ENCODE measurements around the gene C16orf96. TPM values are rescaled to one million over a fixed set of nuclear protein-coding genes. Genes with fewer than 3 reads are reported as not detected.

Gene C16orf96
- total RNA-seq, 2 experiments from 2014 or later: 0.07 to 0.17 TPM

DNA sequence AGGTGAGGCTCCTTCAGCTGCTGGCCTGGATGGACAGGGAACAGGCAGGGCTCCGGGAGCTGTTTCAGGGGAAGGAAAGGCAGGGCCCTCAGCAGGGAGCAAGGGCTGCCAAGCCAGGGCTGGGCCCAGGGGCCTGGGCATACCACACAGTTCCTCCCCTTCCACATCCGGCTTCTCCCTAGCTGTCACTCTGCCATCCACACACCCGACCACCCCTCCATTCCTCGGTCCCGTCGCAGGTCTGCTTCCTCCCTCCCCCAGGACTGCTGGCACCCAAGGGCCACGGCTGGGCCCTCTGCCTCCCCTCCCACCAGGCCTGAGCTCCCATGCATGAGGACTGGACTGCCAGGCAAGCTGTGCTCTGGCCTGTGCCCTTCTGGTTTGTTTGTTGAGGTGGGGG, 41.5 kb upstream of the C16orf96 start:
- ChIA-PET CTCF (interaction anchor here (0.9 to 1.8 kb wide), 8 partner anchors 8 to 442 kb away, joined by 3 to 14 read pairs (median 6); no protein-coding TSS in a partner anchor), POLR2A (interaction anchor here (0.5 to 1.4 kb wide), 4 partner anchors 9 to 192 kb away, joined by 3 to 4 read pairs (median 3); partner anchors contain the start of gene HMOX2)
- H3K9me3 Mint-ChIP-seq: no peaks in the 10 kb centered on the region
- H3K36me3 Mint-ChIP-seq: peaks cover 23% of the 10 kb centered on the region
- intact Hi-C loops (cut with micrococcal nuclease): no loop called here
- peak overlapping the region; percentile 82 for H3K27ac Mint-ChIP-seq
- DNase-seq: no peak
- H3K4me3 Mint-ChIP-seq: no peak overlapping the region
- H3K4me1 Mint-ChIP-seq (ENCODE audit: low read depth): peaks cover 34% of the 10 kb centered on the region
- no peaks in the 10 kb centered on the region for H3K27me3 Mint-ChIP-seq

DNA sequence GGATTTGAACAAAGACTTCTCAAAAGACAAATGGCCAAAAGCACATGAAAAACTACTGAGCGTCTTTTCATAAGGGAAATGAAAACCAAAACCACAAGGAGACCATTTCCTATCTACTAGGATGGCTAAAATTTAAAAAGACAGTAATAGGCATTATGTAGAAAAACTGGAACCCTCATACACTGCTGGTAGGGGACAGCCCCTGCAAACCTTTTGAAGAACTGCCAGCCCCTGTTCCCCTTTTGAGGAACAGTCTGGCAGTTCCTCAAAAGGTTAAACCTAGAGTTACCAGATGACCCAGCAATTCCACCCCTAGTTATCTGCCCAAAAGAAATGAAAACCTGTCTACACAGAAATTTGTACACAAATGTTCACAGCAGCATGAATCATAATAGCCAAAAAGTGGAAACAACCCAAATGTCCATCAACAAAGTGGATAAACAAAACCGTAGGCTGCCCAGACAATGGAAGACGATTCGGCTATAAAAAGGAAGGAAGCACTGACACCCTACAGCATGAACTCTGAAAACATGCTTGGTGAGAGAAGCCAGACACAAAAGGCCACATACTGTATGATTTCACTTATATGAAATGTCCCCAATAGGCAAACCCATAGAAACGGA, 40.4 kb upstream of the C16orf96 start:
- peaks cover 34% of the 10 kb centered on the region for H3K4me1 Mint-ChIP-seq (ENCODE audit: low read depth)
- H3K9me3 Mint-ChIP-seq: no peaks in the 10 kb centered on the region
- no peak for DNase-seq
- no peaks in the 10 kb centered on the region for H3K27me3 Mint-ChIP-seq
- H3K27ac Mint-ChIP-seq: peak overlapping the region; percentile 82
- H3K4me3 Mint-ChIP-seq: no peak overlapping the region
- POLR2A ChIA-PET: interaction anchor here (1.2 kb wide), 1 partner anchor 40 kb away, joined by 3 read pairs; the partner anchor contains the start of gene HMOX2
- H3K36me3 Mint-ChIP-seq: peaks cover 19% of the 10 kb centered on the region
- CTCF ChIA-PET: interaction anchor here (1.3 to 1.8 kb wide), 4 partner anchors 9 to 70 kb away, joined by 3 to 14 read pairs (median 9); no protein-coding TSS in a partner anchor
- intact Hi-C loops (cut with micrococcal nuclease): no loop called here

DNA sequence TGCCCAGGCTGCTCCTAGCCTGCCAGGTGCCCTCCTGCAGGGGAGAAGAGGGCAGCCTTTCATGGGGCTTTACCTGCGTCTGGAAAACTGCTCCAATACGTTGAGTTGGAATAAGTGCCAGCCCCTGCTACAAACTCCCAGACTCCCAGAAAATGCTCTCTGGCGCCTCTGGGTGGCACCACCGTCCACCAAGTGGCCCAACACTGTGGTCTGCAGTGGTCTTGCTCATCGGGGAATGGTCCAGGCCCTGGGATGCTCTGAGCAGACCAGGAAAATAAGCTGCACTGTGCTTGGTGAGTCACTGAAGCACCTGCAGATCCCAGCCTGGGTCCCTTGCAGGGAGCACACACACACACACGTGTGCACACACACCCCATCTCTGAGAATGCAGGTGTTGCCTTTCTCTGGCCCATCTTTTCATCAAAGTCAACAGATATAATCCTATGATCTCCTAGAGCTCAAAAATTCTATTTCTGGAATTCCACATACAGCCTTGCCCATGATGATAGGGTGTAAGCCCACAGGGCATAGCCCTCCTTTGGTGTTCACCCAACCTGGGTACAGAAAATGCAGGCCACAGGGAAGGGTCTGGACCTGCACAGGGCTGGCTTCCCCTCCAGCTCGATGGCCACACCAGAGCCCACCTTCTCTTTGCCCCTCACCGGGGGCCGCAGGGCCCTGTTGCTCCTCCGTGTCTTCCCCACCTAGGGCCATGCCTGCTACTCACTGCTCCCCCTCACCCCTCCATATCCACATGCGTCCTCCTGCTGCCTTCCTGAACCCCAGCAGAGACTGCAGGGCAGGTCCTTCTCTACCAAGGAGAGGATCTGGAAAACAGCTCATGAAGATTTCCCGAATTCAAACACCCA, 38.1 kb upstream of the C16orf96 start:
- ChIA-PET POLR2A (no interaction called here), CTCF (interaction anchor here (0.8 to 3.2 kb wide), 7 partner anchors 10 to 73 kb away, joined by 3 to 14 read pairs (median 4); no protein-coding TSS in a partner anchor)
- H3K36me3 Mint-ChIP-seq: peaks cover 5% of the 10 kb centered on the region
- H3K4me1 Mint-ChIP-seq (ENCODE audit: low read depth): peaks cover 29% of the 10 kb centered on the region
- no peak overlapping the region for H3K27ac Mint-ChIP-seq
- H3K27me3 Mint-ChIP-seq: no peaks in the 10 kb centered on the region
- intact Hi-C loops (cut with micrococcal nuclease): no loop called here
- peak; percentile 29 for DNase-seq
- no peak overlapping the region for H3K4me3 Mint-ChIP-seq
- H3K9me3 Mint-ChIP-seq: no peaks in the 10 kb centered on the region

DNA sequence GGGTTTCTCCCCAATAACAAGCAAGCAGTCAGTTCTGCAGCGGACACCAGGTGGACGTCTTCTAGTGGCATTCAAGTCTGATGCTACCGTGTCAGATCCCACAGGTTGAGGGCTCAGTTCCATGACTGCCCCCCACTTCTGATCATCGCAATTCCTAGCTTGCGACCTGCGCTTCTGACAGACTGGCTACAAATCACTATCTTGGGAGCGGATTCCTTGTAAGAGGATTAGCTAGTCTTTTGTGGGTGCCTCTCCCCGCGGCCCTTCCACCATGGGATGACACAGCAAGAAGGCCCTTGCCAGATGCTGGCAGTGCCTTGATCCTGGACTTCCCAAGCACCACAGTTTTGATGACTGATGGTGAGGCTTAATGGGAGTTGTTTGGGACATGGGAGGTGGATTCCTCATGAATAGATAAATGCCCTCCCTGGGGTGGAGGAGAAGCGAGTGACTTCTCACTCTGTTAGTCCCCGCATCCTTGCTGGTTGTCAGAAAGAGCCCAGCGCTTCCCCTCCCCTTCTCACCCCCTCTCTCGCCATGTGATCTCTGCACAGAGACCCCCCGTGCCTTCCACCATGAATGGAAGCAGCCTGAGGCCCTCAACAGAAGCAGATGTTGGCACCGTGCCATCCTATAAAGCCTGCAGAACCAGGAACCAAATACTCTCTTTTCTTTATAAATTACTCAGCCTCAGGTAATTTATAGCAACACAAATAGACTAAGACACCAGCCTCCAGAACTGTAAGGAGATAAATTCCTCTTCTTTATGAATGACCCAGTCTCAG, 36.7 kb upstream of the C16orf96 start:
- no peak overlapping the region for H3K4me3 Mint-ChIP-seq
- DNase-seq: no peak
- H3K27ac Mint-ChIP-seq: no peak overlapping the region
- POLR2A ChIA-PET: no interaction called here
- CTCF ChIA-PET: interaction anchor here (1.1 to 3.2 kb wide), 5 partner anchors 10 to 66 kb away, joined by 3 to 14 read pairs (median 4); no protein-coding TSS in a partner anchor
- peaks cover 18% of the 10 kb centered on the region for H3K4me1 Mint-ChIP-seq (ENCODE audit: low read depth)
- H3K9me3 Mint-ChIP-seq: no peaks in the 10 kb centered on the region
- no peaks in the 10 kb centered on the region for H3K36me3 Mint-ChIP-seq
- no peaks in the 10 kb centered on the region for H3K27me3 Mint-ChIP-seq
- intact Hi-C loops (cut with micrococcal nuclease): no loop called here

DNA sequence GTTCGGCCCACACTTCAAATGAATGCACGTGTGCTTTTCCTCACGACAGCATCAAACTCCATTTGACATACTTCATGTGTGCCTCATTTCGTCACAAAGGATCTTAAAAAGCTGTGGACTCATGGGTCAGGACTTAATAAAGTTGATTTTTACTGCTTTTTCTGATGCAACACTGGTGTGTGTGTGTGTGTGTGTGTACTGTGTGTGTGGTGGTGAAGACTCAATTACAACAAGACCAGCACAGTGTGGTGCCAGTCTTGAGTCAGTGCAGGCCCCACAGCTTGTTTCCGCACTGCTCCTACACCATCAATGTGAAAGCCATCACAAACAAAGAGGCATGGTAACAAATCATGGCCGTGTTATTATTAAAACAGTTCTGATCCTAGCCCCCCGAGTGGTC, 35.2 kb upstream of the C16orf96 start:
- H3K27me3 Mint-ChIP-seq: no peaks in the 10 kb centered on the region
- CTCF ChIA-PET: no interaction called here
- H3K36me3 Mint-ChIP-seq: no peaks in the 10 kb centered on the region

DNA sequence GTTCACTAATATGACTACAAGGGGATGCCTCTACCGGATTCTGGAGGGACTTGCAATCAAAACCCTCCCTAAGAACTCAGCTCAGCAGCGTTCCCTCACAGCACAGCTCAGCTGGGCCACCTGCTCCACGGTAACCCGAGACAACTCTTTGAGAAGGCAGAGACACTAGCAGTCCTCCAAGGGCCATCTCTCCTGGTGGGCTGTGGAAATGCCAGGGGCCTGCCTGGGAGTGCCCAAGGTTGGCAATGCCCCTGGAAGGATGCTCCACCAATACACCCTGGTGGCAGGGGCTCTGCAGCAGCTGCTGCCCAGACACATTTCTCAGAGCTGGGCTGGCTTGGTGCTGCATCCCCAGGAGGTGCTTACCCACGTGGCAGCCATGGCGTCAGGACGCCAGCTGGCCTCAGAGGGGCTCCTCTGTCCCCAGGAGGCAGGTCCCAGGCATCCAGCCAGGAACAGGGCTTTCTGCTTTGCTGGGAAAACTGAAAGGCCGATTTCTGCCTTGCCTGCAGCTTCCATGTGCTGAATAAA, 34.0 kb upstream of the C16orf96 start:
- POLR2A ChIA-PET: no interaction called here
- H3K4me1 Mint-ChIP-seq (ENCODE audit: low read depth): peaks cover 3% of the 10 kb centered on the region

More for the DNA sequence above, 35.2 kb upstream of the C16orf96 start:
- DNase-seq: no peak
- no peak overlapping the region for H3K27ac Mint-ChIP-seq
- H3K9me3 Mint-ChIP-seq: no peaks in the 10 kb centered on the region
- peaks cover 3% of the 10 kb centered on the region for H3K4me1 Mint-ChIP-seq (ENCODE audit: low read depth)
- POLR2A ChIA-PET: no interaction called here
- intact Hi-C loops (cut with micrococcal nuclease): no loop called here
- H3K4me3 Mint-ChIP-seq: no peak overlapping the region

DNA sequence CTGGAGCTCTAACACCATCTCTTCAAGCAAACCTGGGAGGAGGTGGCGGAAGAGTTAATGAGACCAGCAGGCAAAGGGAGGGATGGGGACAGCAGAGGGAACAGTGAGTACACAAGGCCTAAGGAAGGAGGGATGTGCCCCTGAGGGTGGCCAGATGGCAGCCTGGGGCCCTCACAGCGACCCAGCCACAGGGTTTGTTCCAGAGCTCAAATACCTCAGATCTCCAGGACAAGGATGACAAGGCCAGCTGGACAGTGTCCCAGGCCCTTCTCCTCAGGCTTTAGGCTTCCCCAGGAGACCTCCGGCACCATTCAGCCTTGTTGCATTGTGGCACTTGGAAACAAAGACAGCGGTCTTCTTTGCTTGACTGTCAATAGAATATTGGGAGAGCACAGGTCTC, 32.5 kb upstream of the C16orf96 start:
- intact Hi-C loops (cut with micrococcal nuclease): no loop called here
- H3K27ac Mint-ChIP-seq: no peak overlapping the region
- ChIA-PET POLR2A (no interaction called here), CTCF (interaction anchor here (0.8 to 1.9 kb wide), 3 partner anchors 13 to 25 kb away, joined by 3 to 5 read pairs (median 4); no protein-coding TSS in a partner anchor)
- DNase-seq: no peak
- H3K36me3 Mint-ChIP-seq: no peaks in the 10 kb centered on the region
- no peak overlapping the region for H3K4me3 Mint-ChIP-seq
- no peaks in the 10 kb centered on the region for H3K9me3 Mint-ChIP-seq
- no peaks in the 10 kb centered on the region for H3K27me3 Mint-ChIP-seq
- H3K4me1 Mint-ChIP-seq (ENCODE audit: low read depth): peaks cover 7% of the 10 kb centered on the region

More for the DNA sequence above, 34.0 kb upstream of the C16orf96 start:
- Mint-ChIP-seq H3K9me3 (no peaks in the 10 kb centered on the region), H3K36me3 (no peaks in the 10 kb centered on the region), H3K27me3 (no peaks in the 10 kb centered on the region), H3K27ac (no peak overlapping the region), H3K4me3 (no peak overlapping the region)
- CTCF ChIA-PET: no interaction called here
- intact Hi-C loops (cut with micrococcal nuclease): no loop called here
- DNase-seq: no peak

DNA sequence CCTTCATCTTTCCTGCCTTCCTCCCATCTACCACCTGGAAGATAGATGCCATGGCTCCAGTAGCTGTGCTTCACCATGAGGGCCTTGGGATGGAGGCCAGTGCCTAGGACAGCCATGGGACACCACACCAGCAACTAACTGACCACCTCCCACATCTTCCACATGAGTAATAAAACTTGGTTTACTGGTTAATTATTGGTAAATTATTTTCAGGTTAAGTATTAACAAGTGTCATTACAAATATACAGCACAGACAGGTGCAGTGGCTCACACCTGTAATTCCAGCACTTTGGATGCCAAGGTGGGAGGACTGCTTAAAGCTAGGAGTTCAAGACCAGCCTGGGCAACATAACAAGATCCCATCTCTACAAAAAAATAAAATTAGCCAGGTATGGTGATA, 31.6 kb upstream of the C16orf96 start:
- Mint-ChIP-seq H3K4me1 (ENCODE audit: low read depth) (peaks cover 15% of the 10 kb centered on the region), H3K27me3 (no peaks in the 10 kb centered on the region), H3K27ac (no peak overlapping the region), H3K9me3 (no peaks in the 10 kb centered on the region), H3K4me3 (no peak overlapping the region), H3K36me3 (no peaks in the 10 kb centered on the region)
- intact Hi-C loops (cut with micrococcal nuclease): no loop called here
- CTCF ChIA-PET: interaction anchor here (0.8 to 1.9 kb wide), 4 partner anchors 12 to 61 kb away, joined by 3 to 5 read pairs (median 4); no protein-coding TSS in a partner anchor
- POLR2A ChIA-PET: interaction anchor here (1.3 kb wide), 1 partner anchor 11 kb away, joined by 3 read pairs; no protein-coding TSS in a partner anchor
- DNase-seq: no peak

DNA sequence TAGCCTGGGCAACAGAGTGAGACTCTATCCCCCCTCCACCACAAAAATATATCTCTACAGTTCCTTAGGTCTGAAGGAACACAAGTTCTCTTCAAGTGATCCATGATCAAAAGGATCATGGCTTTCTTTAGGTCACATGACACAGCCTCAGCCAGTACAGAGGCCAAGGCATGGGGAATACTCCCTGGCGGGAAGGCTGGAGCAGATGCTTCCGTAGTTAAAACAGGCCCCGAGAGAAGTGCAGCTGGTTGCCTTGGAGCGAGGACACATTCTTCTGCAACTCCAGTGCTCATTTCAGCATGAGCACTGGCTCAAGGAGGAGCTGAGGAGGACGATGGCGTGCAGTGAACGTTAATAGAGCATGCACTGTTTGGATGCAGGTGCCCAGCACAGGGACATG, 31.1 kb upstream of the C16orf96 start:
- H3K4me3 Mint-ChIP-seq: no peak overlapping the region
- H3K9me3 Mint-ChIP-seq: no peaks in the 10 kb centered on the region
- no peaks in the 10 kb centered on the region for H3K27me3 Mint-ChIP-seq
- H3K36me3 Mint-ChIP-seq: no peaks in the 10 kb centered on the region
- no peak overlapping the region for H3K27ac Mint-ChIP-seq
- intact Hi-C loops (cut with micrococcal nuclease): no loop called here
- H3K4me1 Mint-ChIP-seq (ENCODE audit: low read depth): peaks cover 20% of the 10 kb centered on the region
- no peak for DNase-seq
- CTCF ChIA-PET: interaction anchor here (1.0 to 1.9 kb wide), 2 partner anchors 23 to 61 kb away, joined by 3 to 5 read pairs; no protein-coding TSS in a partner anchor
- POLR2A ChIA-PET: interaction anchor here (1.3 kb wide), 1 partner anchor 11 kb away, joined by 3 read pairs; no protein-coding TSS in a partner anchor

DNA sequence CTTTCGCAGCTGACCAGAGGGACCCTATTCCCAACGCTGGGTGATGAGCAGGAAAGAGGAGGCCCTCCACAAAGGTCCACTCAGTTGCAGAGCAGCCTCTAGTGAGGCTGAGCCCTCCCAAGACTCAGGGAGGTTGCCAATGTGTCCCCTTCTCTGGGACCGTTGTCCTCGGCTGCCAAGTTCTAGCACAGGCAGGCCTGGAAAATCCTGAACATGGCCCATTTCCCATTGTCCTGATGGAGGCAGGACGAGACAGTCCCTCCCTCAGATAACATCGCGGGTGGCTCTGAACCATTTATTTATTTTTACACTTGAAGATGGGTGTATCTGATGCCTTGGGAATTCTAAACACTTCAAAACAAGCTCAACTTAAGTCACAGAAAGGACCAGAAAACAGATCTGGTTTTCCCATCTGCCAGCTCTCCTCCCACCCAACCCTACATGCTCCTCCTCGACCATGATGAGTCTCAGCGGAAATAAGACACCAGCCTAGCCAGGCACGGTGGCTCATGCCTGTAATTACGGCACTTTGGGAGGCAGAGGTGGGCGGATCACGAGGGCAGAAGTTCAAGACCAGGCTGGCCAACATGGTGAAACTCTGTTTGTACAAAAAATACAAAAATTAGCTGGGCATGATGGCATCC, 30.4 kb upstream of the C16orf96 start:
- H3K4me1 Mint-ChIP-seq (ENCODE audit: low read depth): peaks cover 22% of the 10 kb centered on the region
- ChIA-PET CTCF (no interaction called here), POLR2A (interaction anchor here (1.3 kb wide), 1 partner anchor 10 kb away, joined by 3 read pairs; no protein-coding TSS in a partner anchor)

More for the DNA sequence above, 30.4 kb upstream of the C16orf96 start:
- no peak for DNase-seq
- Mint-ChIP-seq H3K27me3 (no peaks in the 10 kb centered on the region), H3K9me3 (no peaks in the 10 kb centered on the region), H3K27ac (no peak overlapping the region), H3K4me3 (no peak overlapping the region), H3K36me3 (no peaks in the 10 kb centered on the region)
- intact Hi-C loops (cut with micrococcal nuclease): no loop called here
